Measurements from ENCODE around the gene SIX2.

Gene SIX2

DNA sequence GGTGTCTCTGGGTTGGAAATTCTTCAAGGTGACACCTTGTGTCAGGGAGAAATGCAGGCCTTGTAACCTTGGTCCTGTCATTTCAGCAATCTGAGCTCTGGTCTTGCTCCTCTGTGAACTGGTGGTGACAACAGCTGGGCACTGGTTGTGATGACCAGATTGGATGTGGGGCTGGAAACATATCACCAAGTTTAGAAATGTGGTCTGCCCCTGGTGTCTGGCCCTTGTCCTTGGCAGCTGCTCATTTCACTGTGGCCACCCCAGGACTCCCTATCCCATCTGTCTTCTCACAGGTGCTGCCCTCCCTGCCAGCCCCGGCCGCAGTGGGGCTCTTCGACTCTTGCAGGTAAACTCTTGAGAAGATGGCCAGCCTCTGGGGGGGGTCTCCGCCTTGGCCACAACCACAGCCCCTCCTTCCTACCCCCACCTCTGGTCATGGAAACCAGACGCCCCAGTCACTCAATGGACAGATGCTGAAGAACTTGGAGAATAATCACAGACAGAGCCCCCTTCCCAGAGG lies 47.0 kb downstream of the SIX2 start:
- no peaks in the 10 kb centered on the region for H3K36me3 ChIP-seq (ENCODE audit: control insufficient read depth, insufficient read depth, low read length)
- H3K27me3 ChIP-seq (ENCODE audit: control insufficient read depth, insufficient read depth, low read length), result peaks cover 19% of the 10 kb centered on the region
- peaks cover 6% of the 10 kb centered on the region; the same call in 1 of the 2 replicates for H3K4me1 ChIP-seq (ENCODE audit: control insufficient read depth, insufficient read depth, low read length)
- H3K27ac ChIP-seq (ENCODE audit: low read depth, low read length), result no peak overlapping the region
- H3K9me3 ChIP-seq (ENCODE audit: control insufficient read depth, insufficient read depth, low read length), result no peaks in the 10 kb centered on the region
- H3K4me3 ChIP-seq (ENCODE audit: low read depth, low read length), result no peak overlapping the region
- H3K9ac ChIP-seq (ENCODE audit: low read depth, low read length), result no peak overlapping the region

DNA sequence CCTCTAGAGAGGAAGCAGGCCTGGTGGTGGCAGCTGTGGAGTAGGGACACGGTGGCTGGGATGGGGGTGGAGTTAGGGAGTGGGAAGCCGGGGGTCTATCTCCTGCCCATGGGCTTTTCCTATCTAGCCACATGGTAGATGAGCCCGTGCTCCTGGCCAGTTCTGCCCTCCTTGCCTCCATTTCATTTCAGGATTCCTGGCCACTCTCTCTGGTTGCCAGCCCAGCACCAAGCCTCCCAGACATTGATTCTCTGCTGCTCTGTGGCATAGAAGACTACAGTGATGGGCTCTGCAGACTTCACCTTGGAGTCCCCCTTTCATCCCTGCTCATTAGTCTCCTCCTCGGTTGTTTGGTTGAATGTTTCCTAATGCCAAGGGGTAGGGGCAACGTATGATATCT lies 48.4 kb downstream of the SIX2 start:
- H3K9ac ChIP-seq (ENCODE audit: low read depth, low read length), result no peak overlapping the region
- peaks cover 18% of the 10 kb centered on the region for H3K4me1 ChIP-seq (ENCODE audit: control insufficient read depth, insufficient read depth, low read length)
- H3K27me3 ChIP-seq (ENCODE audit: control insufficient read depth, insufficient read depth, low read length), result peaks cover 33% of the 10 kb centered on the region
- no peaks in the 10 kb centered on the region for H3K36me3 ChIP-seq (ENCODE audit: control insufficient read depth, insufficient read depth, low read length)
- H3K9me3 ChIP-seq (ENCODE audit: control insufficient read depth, insufficient read depth, low read length), result no peaks in the 10 kb centered on the region
- H3K27ac ChIP-seq (ENCODE audit: low read depth, low read length), result no peak overlapping the region
- H3K4me3 ChIP-seq (ENCODE audit: low read depth, low read length), result no peak overlapping the region

DNA sequence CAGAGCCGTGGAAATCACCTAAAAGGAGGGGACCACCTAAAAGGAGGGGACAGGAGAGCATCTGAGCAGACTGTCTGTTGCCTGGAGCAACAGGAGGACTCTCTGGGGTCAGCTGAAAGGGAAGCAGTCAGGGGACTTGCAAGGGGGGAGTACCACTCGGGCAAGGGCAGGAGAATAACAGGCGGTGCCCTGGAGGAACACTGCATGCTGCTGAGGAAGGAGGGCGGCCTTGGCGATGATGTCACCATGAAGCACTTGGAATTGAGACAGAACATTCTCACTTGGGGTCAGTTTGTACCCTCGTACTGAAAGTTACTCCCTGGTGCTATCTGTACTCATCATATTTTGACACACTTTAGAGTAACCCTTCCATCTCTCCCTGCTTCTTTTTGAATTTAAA lies 49.4 kb downstream of the SIX2 start:
- Histone ChIP-seq H3K27ac (ENCODE audit: low read depth, low read length) (no peak overlapping the region), H3K9me3 (ENCODE audit: control insufficient read depth, insufficient read depth, low read length) (no peaks in the 10 kb centered on the region), H3K27me3 (ENCODE audit: control insufficient read depth, insufficient read depth, low read length) (peaks cover 39% of the 10 kb centered on the region), H3K9ac (ENCODE audit: low read depth, low read length) (no peak overlapping the region), H3K36me3 (ENCODE audit: control insufficient read depth, insufficient read depth, low read length) (no peaks in the 10 kb centered on the region), H3K4me3 (ENCODE audit: low read depth, low read length) (no peak overlapping the region), H3K4me1 (ENCODE audit: control insufficient read depth, insufficient read depth, low read length) (peaks cover 22% of the 10 kb centered on the region)

DNA sequence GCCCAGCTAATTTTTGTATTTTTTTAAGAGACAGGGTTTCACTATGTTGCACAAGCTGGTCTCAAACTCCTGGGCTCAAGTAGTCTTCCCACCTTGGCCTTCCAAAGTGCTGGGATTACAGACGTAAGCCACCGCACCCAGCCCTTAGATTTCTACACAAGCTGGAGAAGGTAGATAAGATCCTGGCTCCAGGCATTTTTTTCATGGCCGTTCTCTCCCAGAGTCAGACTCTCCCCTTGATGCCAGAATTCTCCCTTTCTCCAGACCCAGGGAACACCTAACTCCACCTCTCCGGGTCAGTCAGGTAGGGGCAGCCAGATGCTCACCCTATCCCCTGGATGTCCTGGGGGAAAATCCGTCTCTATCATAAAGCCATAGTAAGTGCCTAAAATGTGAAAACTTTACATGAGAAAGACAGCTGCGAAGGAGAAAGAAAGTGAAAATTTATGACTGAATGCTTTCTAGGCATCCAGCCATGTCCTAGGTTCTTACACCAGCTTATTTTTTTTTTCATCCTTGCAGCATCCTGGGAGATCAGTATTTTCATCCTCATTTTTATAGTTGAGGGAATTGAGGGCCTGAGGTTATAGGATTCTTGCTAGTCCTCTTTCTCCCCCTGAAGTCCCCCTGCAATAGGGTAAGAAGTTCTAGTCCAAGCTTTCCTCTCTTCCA lies 51.5 kb downstream of the SIX2 start:
- H3K4me3 ChIP-seq (ENCODE audit: low read depth, low read length), result no peak overlapping the region
- no peak overlapping the region for H3K9ac ChIP-seq (ENCODE audit: low read depth, low read length)
- H3K4me1 ChIP-seq (ENCODE audit: control insufficient read depth, insufficient read depth, low read length), result peaks cover 27% of the 10 kb centered on the region
- H3K36me3 ChIP-seq (ENCODE audit: control insufficient read depth, insufficient read depth, low read length), result no peaks in the 10 kb centered on the region
- H3K27ac ChIP-seq (ENCODE audit: low read depth, low read length), result no peak overlapping the region
- no peaks in the 10 kb centered on the region for H3K9me3 ChIP-seq (ENCODE audit: control insufficient read depth, insufficient read depth, low read length)
- peaks cover 59% of the 10 kb centered on the region for H3K27me3 ChIP-seq (ENCODE audit: control insufficient read depth, insufficient read depth, low read length)

DNA sequence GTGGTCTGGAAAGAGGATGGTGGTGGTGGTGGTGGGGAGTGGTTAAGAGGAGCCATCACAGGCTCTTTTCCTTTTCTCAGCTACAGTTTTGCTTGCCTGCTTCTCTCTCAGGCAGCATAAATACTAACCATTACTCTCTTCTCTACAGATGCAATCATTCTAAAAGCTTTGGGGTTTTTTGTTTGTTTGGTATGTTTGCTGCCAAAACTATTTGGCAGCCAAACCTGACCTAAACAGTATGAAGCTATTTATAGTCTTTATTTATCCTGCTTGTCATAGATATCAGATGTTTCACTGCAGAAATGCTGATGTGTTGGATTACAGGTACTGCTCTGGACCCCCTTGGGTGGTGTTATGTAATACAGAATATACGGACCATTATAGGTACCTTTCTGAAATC lies 52.4 kb downstream of the SIX2 start:
- Histone ChIP-seq H3K9ac (ENCODE audit: low read depth, low read length) (no peak overlapping the region), H3K27me3 (ENCODE audit: control insufficient read depth, insufficient read depth, low read length) (peaks cover 69% of the 10 kb centered on the region)

DNA sequence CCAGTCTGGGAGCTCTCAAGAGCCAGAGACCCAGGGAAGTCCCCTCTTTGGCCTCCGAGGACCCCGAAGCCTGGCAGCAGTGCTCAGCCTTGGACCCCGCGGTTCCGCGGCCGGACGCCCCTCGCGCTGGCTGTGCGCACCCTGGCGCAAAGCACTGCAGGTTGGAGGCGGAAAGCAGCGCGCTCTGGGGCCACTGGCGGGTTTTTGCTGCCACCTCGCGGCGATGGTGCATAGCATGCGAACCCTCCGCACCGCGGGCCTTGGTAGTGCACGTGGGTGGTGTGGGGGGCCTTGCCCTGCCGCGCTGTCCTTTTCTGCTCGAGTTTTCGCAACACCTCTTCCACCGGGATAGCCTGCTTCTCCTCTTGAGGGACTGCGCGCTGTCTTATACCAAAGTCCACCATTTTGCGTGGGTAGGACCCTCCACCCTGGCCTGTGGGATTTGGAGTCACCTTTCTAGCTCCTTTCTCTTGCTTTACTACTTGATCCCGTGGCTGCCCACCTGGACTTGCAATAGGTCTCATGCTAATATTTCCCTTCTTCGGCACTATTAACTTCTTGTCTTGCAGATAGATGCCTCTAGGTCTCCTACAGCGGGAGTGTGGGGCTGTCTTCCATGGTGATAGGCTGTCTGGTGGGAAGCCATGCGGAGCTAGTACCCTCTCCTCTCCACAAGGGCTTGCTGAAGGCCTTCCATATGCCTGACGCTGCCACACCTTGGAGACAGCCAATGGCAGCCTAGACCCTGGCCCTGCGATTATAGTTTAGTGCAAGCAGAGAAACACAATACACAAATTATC lies 53.5 kb downstream of the SIX2 start:
- Histone ChIP-seq H3K9ac (ENCODE audit: low read depth, low read length) (no peak overlapping the region), H3K36me3 (ENCODE audit: control insufficient read depth, insufficient read depth, low read length) (no peaks in the 10 kb centered on the region), H3K4me1 (ENCODE audit: control insufficient read depth, insufficient read depth, low read length) (peaks cover 27% of the 10 kb centered on the region), H3K27ac (ENCODE audit: low read depth, low read length) (no peak overlapping the region), H3K9me3 (ENCODE audit: control insufficient read depth, insufficient read depth, low read length) (no peaks in the 10 kb centered on the region), H3K4me3 (ENCODE audit: low read depth, low read length) (peak overlapping the region; percentile 46), H3K27me3 (ENCODE audit: control insufficient read depth, insufficient read depth, low read length) (peaks cover 79% of the 10 kb centered on the region)

More for the DNA sequence above, 52.4 kb downstream of the SIX2 start:
- Histone ChIP-seq H3K27ac (ENCODE audit: low read depth, low read length) (no peak overlapping the region), H3K4me1 (ENCODE audit: control insufficient read depth, insufficient read depth, low read length) (peaks cover 27% of the 10 kb centered on the region), H3K36me3 (ENCODE audit: control insufficient read depth, insufficient read depth, low read length) (no peaks in the 10 kb centered on the region), H3K9me3 (ENCODE audit: control insufficient read depth, insufficient read depth, low read length) (no peaks in the 10 kb centered on the region), H3K4me3 (ENCODE audit: low read depth, low read length) (no peak overlapping the region)

Measured in HUES48 (cell line).